ENCODE measurements around the gene INSIG1.

The INSIG1 gene

DNA sequence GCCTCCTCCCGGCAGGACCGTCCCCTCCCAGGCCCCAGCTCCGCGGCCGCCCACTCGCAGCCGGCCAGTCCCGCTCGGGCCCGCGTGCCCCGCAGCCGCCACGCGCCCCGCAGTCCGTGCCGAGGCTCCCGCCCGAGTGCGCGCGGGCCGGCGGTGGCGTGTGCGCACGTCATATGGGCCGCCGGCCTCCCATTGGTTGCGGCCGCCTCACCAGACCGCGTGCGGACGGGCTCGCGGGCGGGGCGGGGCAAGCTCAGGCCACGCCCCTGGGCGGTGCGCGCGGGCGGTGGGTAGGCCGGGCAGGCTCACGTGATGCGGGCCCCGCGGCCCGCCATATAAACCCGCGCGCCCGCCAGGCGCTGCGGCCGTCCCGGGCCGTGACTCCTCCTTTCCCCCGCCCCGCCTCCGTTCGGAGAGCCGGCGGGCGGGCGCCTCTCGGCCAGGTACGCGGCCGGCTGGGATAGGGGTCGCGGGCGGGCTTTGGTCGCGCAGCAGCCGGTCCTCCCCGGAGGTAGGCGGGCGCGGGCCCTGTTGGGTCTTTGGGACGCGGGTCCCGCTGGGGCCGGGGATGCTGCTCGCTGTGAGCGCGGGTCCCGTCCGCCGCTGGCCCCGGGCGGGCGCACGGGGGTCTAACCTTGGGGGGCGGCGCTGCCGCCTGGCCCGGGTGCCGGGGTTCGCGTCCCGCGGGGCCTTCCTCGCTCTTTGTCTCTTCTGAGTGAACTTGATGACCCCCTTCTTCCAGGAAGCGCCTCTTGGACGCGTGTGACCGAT lies at the start of gene INSIG1:
INSIG1 (plus strand) TSS at position 362 of the 771 bp plus-strand sequence; CDS start at position 770, 408 bp downstream.
- DNase-seq = peak; percentile 96

GRCh38 chr7:155248366-155248756 lies 49.3 kb upstream of the INSIG1 start:
- DNase-seq = no peak

GRCh38 chr7:155251831-155252230 lies 45.8 kb upstream of the INSIG1 start:
- DNase-seq = no peak

DNA sequence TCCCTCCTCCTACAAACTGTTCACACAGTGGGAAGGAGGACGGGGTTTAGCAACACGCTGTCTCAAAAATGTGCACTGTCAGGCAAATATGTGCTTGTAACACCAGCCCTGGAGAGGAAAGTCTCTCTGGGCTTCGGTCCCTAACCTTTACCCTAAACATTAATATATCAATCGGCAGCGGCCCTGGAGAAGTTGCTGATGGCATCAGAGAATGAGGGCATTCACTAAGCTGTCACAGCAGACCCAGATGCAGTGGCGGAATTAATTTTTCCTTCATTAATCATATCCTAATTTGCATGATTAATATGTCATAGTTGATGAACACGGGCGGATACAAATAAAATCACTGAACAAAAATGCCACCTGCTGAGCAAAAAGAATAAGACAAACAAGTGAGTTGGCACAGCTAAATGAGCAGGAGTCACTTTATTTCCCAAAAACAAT lies 45.2 kb upstream of the INSIG1 start:
- DNase-seq = no peak

DNA sequence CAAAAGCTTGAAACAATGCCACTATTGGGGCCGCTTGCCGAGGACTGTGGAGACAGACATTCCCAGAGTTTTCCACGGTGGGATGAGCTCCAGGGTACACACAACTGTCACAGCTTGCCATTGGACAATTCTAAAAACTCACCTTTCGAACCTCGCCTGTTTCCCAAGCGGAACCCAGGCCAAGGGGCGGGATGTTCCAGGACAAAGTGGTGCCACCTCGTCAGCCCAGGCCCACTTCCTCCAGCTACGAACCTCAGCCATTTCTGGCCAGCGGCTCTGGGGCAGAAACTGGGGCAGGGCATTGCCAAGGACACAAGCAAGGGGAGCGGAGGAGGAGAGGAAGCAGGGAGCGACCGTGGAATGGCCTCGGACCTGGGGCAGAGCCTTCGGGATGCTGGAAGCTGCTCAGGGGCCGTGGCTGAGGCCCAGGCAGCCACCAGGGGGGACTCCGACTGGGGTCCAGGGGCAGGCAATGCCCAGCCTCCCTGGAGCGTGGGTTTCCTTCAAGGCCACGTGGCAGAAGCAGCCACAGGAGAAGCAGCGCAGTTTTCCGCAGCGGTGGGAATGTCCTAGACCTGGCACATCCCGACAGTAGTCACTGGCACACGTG lies 44.7 kb upstream of the INSIG1 start:
- DNase-seq = no peak

DNA sequence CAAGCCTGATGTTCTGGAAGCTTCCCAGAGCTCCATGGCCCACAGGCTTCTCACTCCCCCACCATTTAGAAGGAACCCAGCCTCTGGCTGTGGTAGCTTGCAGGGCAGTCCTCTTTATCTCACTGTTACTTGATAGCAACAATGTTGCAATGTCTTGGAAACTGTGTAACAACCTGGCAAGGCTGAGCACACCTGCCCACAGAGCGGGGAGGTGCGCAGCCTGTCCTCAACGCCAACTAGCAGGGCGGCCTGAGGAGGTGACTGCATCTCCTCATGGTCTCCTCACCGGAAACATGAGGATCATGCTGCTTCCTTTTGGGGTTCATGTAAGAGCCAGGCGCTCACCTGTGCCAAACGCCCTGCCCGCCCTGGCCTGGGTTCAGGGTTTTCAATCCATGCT lies 43.7 kb upstream of the INSIG1 start:
- no peak for DNase-seq

DNA sequence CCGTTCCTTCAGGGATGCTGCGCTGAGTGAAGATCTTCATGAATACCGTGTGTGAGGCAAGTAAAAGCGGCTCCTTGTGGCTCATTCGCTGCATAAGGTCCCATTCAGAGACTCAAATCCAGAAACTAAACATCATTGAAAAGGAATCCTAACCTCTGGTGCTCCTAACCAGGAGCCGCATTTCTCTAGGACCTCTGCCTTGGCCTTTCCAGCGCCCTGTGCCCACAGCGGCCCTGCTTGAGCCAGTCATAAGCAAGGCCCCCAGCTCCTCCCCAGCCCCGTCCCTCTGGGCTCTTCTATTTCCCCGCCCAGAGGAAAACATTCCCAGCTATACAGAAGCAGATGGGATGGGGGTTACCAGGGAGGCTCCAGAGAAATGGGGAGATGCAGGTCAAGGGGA lies 42.6 kb upstream of the INSIG1 start:
- DNase-seq = no peak

DNA sequence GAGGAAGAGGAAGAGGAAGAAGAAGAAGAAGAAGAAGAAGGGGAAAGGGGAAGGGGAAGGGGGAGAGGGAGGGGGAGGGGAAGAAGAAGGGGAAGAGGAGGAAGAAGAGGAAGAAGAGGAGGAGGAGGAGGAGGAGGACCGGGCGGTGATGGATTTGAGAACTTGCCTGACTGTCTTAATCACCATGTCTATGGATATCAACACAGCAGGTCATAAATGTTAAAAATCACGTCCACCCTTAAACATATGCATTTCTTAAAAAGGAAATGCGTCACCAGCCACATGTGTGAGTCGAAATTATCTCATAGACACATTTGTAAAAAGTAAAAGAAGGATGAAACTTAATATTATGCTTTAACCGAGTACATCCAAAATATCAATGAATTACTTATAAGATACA lies 42.1 kb upstream of the INSIG1 start:
- no peak for DNase-seq

DNA sequence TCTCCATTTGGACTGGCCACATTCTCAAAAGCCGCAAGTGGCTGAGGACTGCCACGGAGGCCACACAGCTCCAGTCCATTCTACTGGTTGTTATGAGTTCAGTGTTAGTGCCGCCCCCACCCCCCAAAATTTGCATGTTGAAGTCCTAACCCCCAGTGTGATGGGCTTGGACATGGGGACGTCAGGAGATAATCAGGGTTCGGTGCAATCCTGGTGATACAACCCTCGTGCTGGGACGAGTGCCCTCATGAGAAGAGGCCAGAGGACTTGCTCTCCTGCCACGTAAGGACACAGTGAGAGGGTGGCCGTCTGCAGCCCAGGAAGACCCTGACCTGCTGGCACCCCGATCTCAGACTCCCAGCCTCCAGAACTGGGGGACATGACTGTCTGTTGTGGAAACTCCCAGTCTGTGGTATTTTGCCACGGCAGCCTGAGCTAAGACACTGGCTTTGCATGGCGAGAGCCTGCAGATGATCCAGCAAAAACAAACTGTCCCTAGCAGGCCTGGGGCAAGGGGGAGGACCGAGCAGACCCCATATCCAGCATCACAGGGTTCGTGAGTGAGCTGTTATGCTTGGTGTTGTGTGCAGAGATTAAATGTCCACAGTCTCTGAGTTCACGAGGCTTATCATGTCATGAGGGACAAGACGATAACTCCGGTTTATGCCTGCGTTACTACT lies 41.5 kb upstream of the INSIG1 start:
- no peak for DNase-seq

- DNase-seq = no peak
Observed at GRCh38 chr7:155256761-155257481, 40.8 kb upstream of the INSIG1 start.

- no peak for DNase-seq
Observed at GRCh38 chr7:155257482-155258225, 40.0 kb upstream of the INSIG1 start.

- no peak for DNase-seq
Observed at GRCh38 chr7:155258226-155258560, 39.5 kb upstream of the INSIG1 start.

- DNase-seq = no peak
Observed at GRCh38 chr7:155259866-155260497, 37.7 kb upstream of the INSIG1 start.

GRCh38 chr7:155260498-155260872 lies 37.2 kb upstream of the INSIG1 start:
- DNase-seq = no peak

- DNase-seq = no peak
Observed at GRCh38 chr7:155261031-155261985, 36.4 kb upstream of the INSIG1 start.

GRCh38 chr7:155262031-155262430 lies 35.6 kb upstream of the INSIG1 start:
- no peak for DNase-seq

GRCh38 chr7:155263051-155263450 lies 34.6 kb upstream of the INSIG1 start:
- no peak for DNase-seq

DNA sequence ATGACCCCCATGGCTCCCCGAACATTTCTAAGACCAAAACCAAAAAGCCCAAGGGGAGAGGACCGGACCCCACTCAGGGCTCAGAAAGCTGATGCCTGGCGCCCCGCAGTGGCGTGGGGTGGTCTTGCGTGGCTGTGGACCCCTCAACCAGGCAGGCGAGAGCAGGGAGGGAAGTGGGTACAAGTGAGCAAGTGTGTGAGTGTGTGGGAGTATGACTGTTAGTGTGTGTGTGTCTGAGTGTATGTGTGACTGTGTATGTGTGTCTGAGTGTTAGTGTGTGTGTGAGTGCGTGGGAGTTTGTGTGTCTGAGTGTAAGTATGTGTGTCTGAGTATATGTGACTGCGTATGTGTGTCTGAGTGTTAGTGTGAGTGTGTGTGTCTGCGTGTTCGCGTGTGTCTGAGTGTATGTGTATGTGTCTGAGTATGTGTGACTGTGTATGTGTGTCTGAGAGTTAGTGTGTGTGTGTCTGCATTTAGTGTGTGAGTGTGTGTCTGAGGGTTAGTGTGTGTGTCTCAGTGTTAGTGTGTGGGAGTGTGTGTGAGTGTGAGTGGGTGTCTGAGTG lies 34.0 kb upstream of the INSIG1 start:
- DNase-seq = peak; percentile 15

- no peak for DNase-seq
Observed at GRCh38 chr7:155265144-155265543, 32.5 kb upstream of the INSIG1 start.

- DNase-seq = no peak
Observed at GRCh38 chr7:155265961-155266360, 31.7 kb upstream of the INSIG1 start.

GRCh38 chr7:155266440-155266839 lies 31.2 kb upstream of the INSIG1 start:
- no peak for DNase-seq

All from hematopoietic multipotent progenitor cell treated with erythropoietin and hydrocortisone succinate and interleukin-3 and kit ligand, for 4 days (in vitro differentiated cells).